ENCODE measurements around the gene LTBP2. TPM values are rescaled to one million over a fixed set of nuclear protein-coding genes. Genes with fewer than 3 reads are reported as not detected.
A peak's percentile ranks its signal among the peaks of the same experiment; 100 is the strongest.

Gene LTBP2
- total RNA-seq, 1 experiment from 2014 or later = 0.61 TPM

GRCh38 chr14:74493343-74494261 is 118.4 kb downstream of the LTBP2 start, which contains the start of gene ISCA2:
Gene ISCA2, plus strand, starts transcription at chr14:74493765. Its CDS starts 10 bp downstream, at chr14:74493775.
- peak; percentile 99 for DNase-seq
- Histone ChIP-seq H3K36me3 (no peaks in the 10 kb centered on the region), H3K27ac (peak within 1 kb of the TSS; percentile 56), H3K4me1 (peaks cover 8% of the 10 kb centered on the region; the same call in 1 of the 2 replicates), H3K4me3 (peak within 1 kb of the TSS; percentile 90), H3K27me3 (no peaks in the 10 kb centered on the region), H3K9me3 (replicated peaks) (no peaks in the 10 kb centered on the region)

DNA sequence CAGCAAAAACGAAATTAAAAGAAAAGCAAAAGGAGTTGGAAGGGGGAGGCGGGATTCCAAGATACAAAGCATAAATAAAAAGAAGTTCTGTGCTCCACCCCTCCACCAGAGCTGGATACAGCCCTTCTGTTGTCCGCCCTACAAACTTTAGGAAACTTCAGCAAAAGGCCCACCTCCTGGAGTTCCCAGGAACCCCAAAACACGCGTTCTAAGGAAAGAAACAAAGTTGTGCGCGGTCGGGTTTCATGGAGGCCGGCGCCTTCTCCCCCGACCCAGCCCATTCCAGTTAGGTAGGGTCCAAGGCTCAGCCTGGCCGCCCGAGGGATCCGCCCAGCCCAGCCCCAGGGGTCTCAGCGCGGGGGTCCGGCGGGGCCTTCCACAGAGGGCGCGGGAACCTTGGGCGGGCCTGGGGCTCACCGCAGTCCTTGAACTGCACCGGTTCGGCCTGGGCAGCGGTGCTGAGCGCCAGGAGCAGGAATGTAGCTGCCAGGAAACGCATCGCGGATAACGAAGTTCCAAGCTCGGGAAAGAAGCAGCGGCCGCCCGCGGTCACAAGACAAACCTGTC is 119.2 kb downstream of the LTBP2 start, which contains the start of gene NPC2:
NPC2 (minus strand) TSS at position 530 of the 567 bp plus-strand sequence; CDS start at position 499, 31 bp downstream.
- DNase-seq = no peak
- Histone ChIP-seq H3K9me3 (replicated peaks) (no peaks in the 10 kb centered on the region), H3K27me3 (no peaks in the 10 kb centered on the region), H3K27ac (peak within 1 kb of the TSS; percentile 56), H3K4me3 (peak within 1 kb of the TSS; percentile 90), H3K4me1 (peaks cover 9% of the 10 kb centered on the region; the same call in 1 of the 2 replicates), H3K36me3 (no peaks in the 10 kb centered on the region)

GRCh38 chr14:74491956-74492775 is 119.9 kb downstream of the LTBP2 start:
- Histone ChIP-seq H3K36me3 (no peaks in the 10 kb centered on the region), H3K27me3 (no peaks in the 10 kb centered on the region), H3K27ac (peak overlapping the region; percentile 53), H3K4me3 (peak overlapping the region; percentile 76), H3K4me1 (peaks cover 9% of the 10 kb centered on the region; the same call in 1 of the 2 replicates), H3K9me3 (replicated peaks) (no peaks in the 10 kb centered on the region)
- DNase-seq = peak in 1 of 2 experiments; percentile 54

DNA sequence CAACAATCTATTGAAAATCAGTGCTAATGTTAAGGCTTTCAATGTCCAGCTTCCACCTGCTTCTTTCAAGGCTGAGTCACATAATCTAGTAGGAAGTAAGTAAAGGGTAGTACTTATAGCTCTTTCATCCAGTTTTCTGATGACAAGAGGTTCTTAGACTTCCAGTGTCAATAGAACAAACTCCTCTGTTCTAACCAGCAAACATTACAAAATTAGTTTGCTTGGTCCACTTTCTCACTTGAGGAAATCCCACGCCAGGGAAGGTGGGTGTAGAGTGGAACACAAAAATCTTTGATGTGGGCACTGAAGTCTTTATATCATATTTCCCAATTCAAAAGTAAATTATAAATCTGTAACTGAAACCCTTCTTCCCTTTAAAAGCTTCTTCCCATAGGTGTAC is 121.6 kb downstream of the LTBP2 start:
- Histone ChIP-seq H3K27me3 (no peaks in the 10 kb centered on the region), H3K9me3 (replicated peaks) (no peaks in the 10 kb centered on the region), H3K4me1 (peaks cover 13% of the 10 kb centered on the region), H3K27ac (no peak overlapping the region), H3K36me3 (no peaks in the 10 kb centered on the region), H3K4me3 (no peak overlapping the region)
- no peak for DNase-seq

DNA sequence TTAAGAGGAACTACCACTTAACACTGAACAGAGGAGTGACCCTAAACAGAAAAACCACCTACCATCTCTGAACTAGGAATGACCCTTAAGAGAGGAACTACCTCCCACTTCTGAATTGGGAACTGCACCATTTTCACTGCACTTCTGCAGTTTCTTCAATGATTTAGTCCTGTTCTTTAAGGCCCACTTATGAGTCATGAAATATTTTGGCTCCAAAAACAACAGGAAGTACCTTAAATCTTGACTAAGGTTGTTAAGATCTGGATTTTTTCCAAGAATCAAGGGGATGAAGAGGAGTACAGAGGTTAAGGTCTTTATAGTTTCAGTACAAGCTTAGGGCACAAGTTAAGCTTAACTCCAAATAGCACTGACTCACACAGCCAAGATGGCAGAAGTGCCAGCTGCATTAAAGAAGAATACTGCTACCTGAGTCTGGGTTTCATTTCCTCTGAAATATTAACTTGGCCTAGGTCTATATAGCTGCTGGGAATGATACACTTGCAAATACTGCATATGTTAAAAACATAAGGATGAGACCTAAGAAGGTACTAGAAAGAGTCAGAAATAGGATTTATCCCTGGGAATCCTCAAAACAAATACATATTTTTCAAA is 123.1 kb downstream of the LTBP2 start:
- Histone ChIP-seq H3K9me3 (replicated peaks) (no peaks in the 10 kb centered on the region), H3K27ac (no peak overlapping the region), H3K27me3 (no peaks in the 10 kb centered on the region), H3K4me1 (peaks cover 10% of the 10 kb centered on the region), H3K36me3 (no peaks in the 10 kb centered on the region), H3K4me3 (no peak overlapping the region)
- DNase-seq = no peak

DNA sequence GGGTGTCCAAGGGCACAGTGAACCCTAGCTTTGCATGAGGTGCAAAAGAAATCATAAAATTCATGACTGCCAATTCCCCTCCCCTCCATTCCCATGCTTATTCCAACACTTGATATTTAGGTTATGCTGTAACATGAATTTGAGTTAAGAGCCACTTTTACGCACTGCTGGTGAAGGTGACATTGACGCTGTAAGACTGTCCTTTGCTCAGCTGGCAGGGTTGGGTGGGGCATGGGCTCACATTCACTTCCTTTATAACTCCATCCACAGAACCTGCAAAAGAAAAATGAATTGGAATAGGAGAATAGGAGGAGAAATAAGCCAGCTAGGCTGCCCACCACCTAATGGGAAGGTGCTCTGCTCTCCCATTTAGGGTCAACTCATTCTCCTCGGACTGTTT is 125.9 kb downstream of the LTBP2 start:
- H3K27me3 ChIP-seq = no peaks in the 10 kb centered on the region
- H3K4me1 ChIP-seq = peaks cover 10% of the 10 kb centered on the region
- H3K4me3 ChIP-seq = no peak overlapping the region
- H3K36me3 ChIP-seq = no peaks in the 10 kb centered on the region
- no peak overlapping the region for H3K27ac ChIP-seq
- no peaks in the 10 kb centered on the region for H3K9me3 ChIP-seq (replicated peaks)
- no peak for DNase-seq

DNA sequence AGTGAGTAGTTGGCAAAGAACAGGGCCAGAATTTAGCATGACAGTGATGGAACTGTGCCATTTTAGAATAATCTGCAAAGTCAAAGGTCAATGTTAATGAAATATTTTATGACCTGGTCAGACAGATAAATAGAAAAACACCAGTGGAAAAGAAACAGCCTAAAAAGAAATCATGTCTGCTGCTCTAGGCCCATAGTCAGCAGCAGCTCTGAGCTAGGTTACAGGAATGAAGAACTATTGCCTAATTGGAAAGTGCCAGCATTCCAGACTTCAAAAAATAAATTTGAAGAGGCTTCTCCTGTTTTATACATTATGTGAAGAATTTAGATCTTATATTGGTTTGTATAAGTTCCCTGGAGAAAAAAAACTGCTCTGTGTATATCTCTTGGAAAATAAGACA is 128.7 kb downstream of the LTBP2 start:
- Histone ChIP-seq H3K4me3 (no peak overlapping the region), H3K9me3 (replicated peaks) (no peaks in the 10 kb centered on the region), H3K27me3 (no peaks in the 10 kb centered on the region), H3K36me3 (no peaks in the 10 kb centered on the region), H3K27ac (no peak overlapping the region), H3K4me1 (peaks cover 4% of the 10 kb centered on the region)
- no peak for DNase-seq

GRCh38 chr14:74482571-74482970 is 129.5 kb downstream of the LTBP2 start:
- DNase-seq = no peak
- Histone ChIP-seq H3K4me1 (peaks cover 4% of the 10 kb centered on the region), H3K9me3 (replicated peaks) (no peaks in the 10 kb centered on the region), H3K27ac (no peak overlapping the region), H3K4me3 (no peak overlapping the region), H3K36me3 (no peaks in the 10 kb centered on the region), H3K27me3 (no peaks in the 10 kb centered on the region)

GRCh38 chr14:74480046-74480445 is 132.0 kb downstream of the LTBP2 start:
- Histone ChIP-seq H3K27ac (no peak overlapping the region), H3K4me3 (no peak overlapping the region), H3K36me3 (no peaks in the 10 kb centered on the region), H3K9me3 (replicated peaks) (no peaks in the 10 kb centered on the region), H3K4me1 (no peaks in the 10 kb centered on the region), H3K27me3 (no peaks in the 10 kb centered on the region)
- no peak for DNase-seq

DNA sequence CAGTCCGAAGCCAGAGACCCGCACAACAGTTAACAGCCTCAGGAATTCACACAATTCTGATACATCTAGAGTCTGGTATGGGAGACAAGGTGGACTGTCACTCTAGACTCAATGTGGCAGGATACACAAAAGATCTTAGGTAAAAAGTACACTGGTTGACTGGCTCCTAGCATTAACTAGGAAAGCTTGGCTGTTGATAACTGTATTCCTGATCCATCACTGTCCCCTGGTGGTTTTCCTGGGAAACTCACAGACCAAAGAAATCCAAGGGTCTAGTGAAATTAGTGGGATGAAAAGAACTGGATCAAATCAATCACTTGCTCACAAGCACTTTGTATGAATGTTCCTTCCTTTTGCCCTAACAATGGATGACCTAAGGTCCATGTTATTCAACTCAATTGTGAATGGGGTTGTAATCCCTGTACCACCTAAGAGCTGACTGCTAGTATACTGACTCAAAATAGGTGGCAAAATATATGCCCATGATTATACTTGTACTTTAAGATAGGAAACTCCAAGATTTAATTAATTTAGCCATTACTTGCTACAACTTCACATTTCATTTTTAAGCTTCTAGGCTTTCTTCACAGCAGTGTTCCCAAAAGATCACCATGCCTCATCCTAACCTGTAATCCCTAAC is 132.9 kb downstream of the LTBP2 start:
- Histone ChIP-seq H3K9me3 (replicated peaks) (no peaks in the 10 kb centered on the region), H3K4me3 (no peak overlapping the region), H3K36me3 (no peaks in the 10 kb centered on the region), H3K27ac (no peak overlapping the region), H3K27me3 (no peaks in the 10 kb centered on the region), H3K4me1 (no peaks in the 10 kb centered on the region)
- DNase-seq = peak in 1 of 2 experiments; percentile 57

GRCh38 chr14:74476607-74477006 is 135.4 kb downstream of the LTBP2 start:
- no peak for DNase-seq
- no peaks in the 10 kb centered on the region for H3K9me3 ChIP-seq (replicated peaks)
- H3K4me1 ChIP-seq = no peaks in the 10 kb centered on the region
- H3K27me3 ChIP-seq = no peaks in the 10 kb centered on the region
- no peak overlapping the region for H3K27ac ChIP-seq
- H3K4me3 ChIP-seq = no peak overlapping the region
- no peaks in the 10 kb centered on the region for H3K36me3 ChIP-seq

- no peaks in the 10 kb centered on the region for H3K4me1 ChIP-seq
- no peaks in the 10 kb centered on the region for H3K27me3 ChIP-seq
- no peaks in the 10 kb centered on the region for H3K9me3 ChIP-seq (replicated peaks)
- no peaks in the 10 kb centered on the region for H3K36me3 ChIP-seq
- H3K4me3 ChIP-seq = no peak overlapping the region
- H3K27ac ChIP-seq = no peak overlapping the region
- DNase-seq = no peak
Observed at GRCh38 chr14:74476107-74476506, 135.9 kb downstream of the LTBP2 start.

GRCh38 chr14:74475678-74476077 is 136.4 kb downstream of the LTBP2 start:
- H3K4me3 ChIP-seq = no peak overlapping the region
- no peak for DNase-seq
- no peaks in the 10 kb centered on the region for H3K36me3 ChIP-seq
- no peaks in the 10 kb centered on the region for H3K4me1 ChIP-seq
- no peaks in the 10 kb centered on the region for H3K9me3 ChIP-seq (replicated peaks)
- H3K27me3 ChIP-seq = no peaks in the 10 kb centered on the region
- no peak overlapping the region for H3K27ac ChIP-seq

GRCh38 chr14:74474376-74474775 is 137.7 kb downstream of the LTBP2 start:
- Histone ChIP-seq H3K27me3 (no peaks in the 10 kb centered on the region), H3K4me3 (no peak overlapping the region), H3K36me3 (no peaks in the 10 kb centered on the region), H3K4me1 (no peaks in the 10 kb centered on the region), H3K9me3 (replicated peaks) (no peaks in the 10 kb centered on the region), H3K27ac (no peak overlapping the region)
- peak in 1 of 2 experiments; percentile 13 for DNase-seq

Data from SJCRH30 (cell line).